Neural progenitor cell (in vitro differentiated cells): ENCODE data around the gene EEF2K. TPM values are rescaled to one million over a fixed set of nuclear protein-coding genes. Genes with fewer than 3 reads are reported as not detected.

Experiments
- DNase-seq: peaks from one replicate; pipeline ENCODE4 v3.0.0-alpha.2; 2016; ENCODE audit warnings: low spot score
- H2AFZ ChIP-seq: fragments of 200-600 bp; sonication (generic); replicated peaks from 2 replicates; pipeline ENCODE4 v1.6.1; 2016; ENCODE audit warnings: antibody characterized with exemption
- H3F3A ChIP-seq: fragments of 200-600 bp; sonication (generic); 2 replicates; pipeline ENCODE4 v1.6.1; 2016; ENCODE audit warnings: antibody characterized with exemption, low read depth
- H3K27ac ChIP-seq: fragments of 200-600 bp; sonication (generic); 2 replicates; pipeline ENCODE4 v1.5.1; 2016; ENCODE audit warnings: mild to moderate bottlenecking
- H3K27me3 ChIP-seq: fragments of 200-600 bp; sonication (generic); 2 replicates; pipeline ENCODE4 v1.6.1; 2016; ENCODE audit warnings: mild to moderate bottlenecking, moderate library complexity
- H3K36me3 ChIP-seq: fragments of 200-600 bp; sonication (generic); 2 replicates; pipeline ENCODE4 v1.5.1; 2016
- H3K4me1 ChIP-seq: fragments of 200-600 bp; sonication (generic); 2 replicates; pipeline ENCODE4 v1.6.1; 2016; ENCODE audit warnings: mixed run types
- H3K4me2 ChIP-seq: fragments of 200-600 bp; sonication (generic); 2 replicates; pipeline ENCODE4 v1.6.1; 2016
- H3K4me3 ChIP-seq: fragments of 200-600 bp; sonication (generic); 2 replicates; pipeline ENCODE4 v1.5.1; 2016
- H3K79me2 ChIP-seq: fragments of 200-600 bp; sonication (generic); 2 replicates; pipeline ENCODE4 v1.6.1; 2016; ENCODE audit warnings: low read depth
- H3K9ac ChIP-seq: fragments of 200-600 bp; sonication (generic); 2 replicates; pipeline ENCODE4 v1.6.1; 2016
- H3K9me3 ChIP-seq: fragments of 200-600 bp; sonication (generic); 2 replicates; pipeline ENCODE4 v1.5.1; 2016; ENCODE audit warnings: low read depth
- H4K20me1 ChIP-seq: fragments of 200-600 bp; sonication (generic); 2 replicates; pipeline ENCODE4 v1.6.1; 2016; ENCODE audit warnings: low read depth
- H3K27ac Mint-ChIP-seq: 3 replicates; pipeline ENCODE4 v1.8.0; 2021; ENCODE audit warnings: mixed read lengths
- H3K27me3 Mint-ChIP-seq: 2 replicates; pipeline ENCODE4 v1.8.0; 2022; ENCODE audit warnings: low read depth, mild to moderate bottlenecking, inconsistent platforms, moderate library complexity, mixed read lengths; ENCODE audit not compliant: insufficient read depth
- H3K36me3 Mint-ChIP-seq: 3 replicates; pipeline ENCODE4 v1.8.0; 2021; ENCODE audit warnings: mixed read lengths
- H3K4me1 Mint-ChIP-seq: 3 replicates; pipeline ENCODE4 v1.8.0; 2021; ENCODE audit warnings: mixed read lengths
- H3K4me3 Mint-ChIP-seq: 3 replicates; pipeline ENCODE4 v1.8.0; 2021; ENCODE audit warnings: mild to moderate bottlenecking, moderate library complexity, mixed read lengths
- H3K9me3 Mint-ChIP-seq: 3 replicates; pipeline ENCODE4 v1.8.0; 2020; ENCODE audit warnings: mixed read lengths
- CTCF ChIP-seq: fragments of 200-600 bp; sonication (generic); IDR thresholded peaks from 2 replicates; pipeline ENCODE4 v1.5.1; 2017; ENCODE audit warnings: antibody characterized with exemption, mild to moderate bottlenecking
- EZH2 ChIP-seq: fragments of 200-600 bp; sonication (generic); IDR thresholded peaks from 2 replicates; pipeline ENCODE4 v1.6.1; 2017; ENCODE audit warnings: antibody characterized with exemption, mild to moderate bottlenecking, moderate library complexity
- EZH2phosphoT487 ChIP-seq: fragments of 200-600 bp; sonication (generic); IDR thresholded peaks from 2 replicates; pipeline ENCODE4 v1.6.1; 2017; ENCODE audit warnings: antibody characterized with exemption
- total RNA-seq: library from RNA; depleted of rRNA; stranded (reverse); fragments of >200 nt; gene quantifications from 2 replicates; pipeline ENCODE4 v1.2.3, GENCODE V29; 2015; ENCODE audit warnings: low replicate concordance

The EEF2K gene
- total RNA-seq, 1 donor from 2014 or later: 9.0 TPM

GRCh38 chr16:22306788-22307187, 100.7 kb downstream of the EEF2K start:
- Mint-ChIP-seq H3K27me3 (peaks cover 3% of the 10 kb centered on the region), H3K27ac (no peak overlapping the region), H3K4me3 (no peak overlapping the region), H3K4me1 (no peaks in the 10 kb centered on the region), H3K9me3 (no peaks in the 10 kb centered on the region), H3K36me3 (peaks cover 12% of the 10 kb centered on the region)
- DNase-seq: no peak
- no peaks in the 10 kb centered on the region for H3K27me3 ChIP-seq
- H3K4me1 ChIP-seq: no peaks in the 10 kb centered on the region
- H3K9ac ChIP-seq: no peak overlapping the region
- no peak overlapping the region for H3K4me3 ChIP-seq
- peaks cover 28% of the 10 kb centered on the region for H4K20me1 ChIP-seq
- H3F3A ChIP-seq: no peaks in the 10 kb centered on the region
- H3K79me2 ChIP-seq: peaks cover 21% of the 10 kb centered on the region
- no peaks in the 10 kb centered on the region for H3K9me3 ChIP-seq
- TF ChIP-seq CTCF (no peak), EZH2 (no peak), EZH2phosphoT487 (no peak)
- no peak overlapping the region for H3K27ac ChIP-seq
- H3K4me2 ChIP-seq: no peak overlapping the region
- H3K36me3 ChIP-seq: no peaks in the 10 kb centered on the region
- H2AFZ ChIP-seq: no peak overlapping the region

DNA sequence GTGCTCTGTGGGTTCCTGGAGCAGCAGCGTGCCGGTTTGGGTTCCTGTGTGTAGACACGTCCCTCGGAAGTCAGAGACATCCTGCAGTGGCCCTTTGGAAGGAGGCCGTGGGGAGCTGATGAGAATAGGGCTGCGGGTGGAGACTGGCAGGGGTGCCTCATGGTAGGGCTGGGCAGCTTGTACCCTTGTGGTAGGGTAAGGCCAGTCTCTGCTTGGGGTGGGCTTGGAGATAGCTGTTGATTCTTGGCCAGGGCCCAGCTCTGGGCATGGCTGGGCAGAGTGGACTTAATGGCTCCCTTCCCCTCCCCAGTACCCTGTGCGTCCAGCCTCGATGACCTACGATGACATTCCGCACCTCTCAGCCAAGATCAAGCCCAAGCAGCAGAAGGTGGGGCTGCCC, 101.8 kb downstream of the EEF2K start:
- DNase-seq: no peak
- no peak overlapping the region for H3K4me2 ChIP-seq
- no peak overlapping the region for H3K4me3 ChIP-seq
- peaks cover 13% of the 10 kb centered on the region for H3K79me2 ChIP-seq
- H3K9me3 Mint-ChIP-seq: no peaks in the 10 kb centered on the region
- peaks cover 22% of the 10 kb centered on the region for H4K20me1 ChIP-seq
- H3K9ac ChIP-seq: no peak overlapping the region
- no peaks in the 10 kb centered on the region for H3K36me3 ChIP-seq
- no peaks in the 10 kb centered on the region for H3K4me1 Mint-ChIP-seq
- no peak overlapping the region for H3K27ac Mint-ChIP-seq
- peaks cover 3% of the 10 kb centered on the region for H3K27me3 Mint-ChIP-seq
- H2AFZ ChIP-seq: no peak overlapping the region
- H3F3A ChIP-seq: no peaks in the 10 kb centered on the region
- no peaks in the 10 kb centered on the region for H3K9me3 ChIP-seq
- H3K27me3 ChIP-seq: no peaks in the 10 kb centered on the region
- TF ChIP-seq EZH2phosphoT487 (no peak), CTCF (no peak), EZH2 (no peak)
- peaks cover 9% of the 10 kb centered on the region for H3K36me3 Mint-ChIP-seq
- no peak overlapping the region for H3K4me3 Mint-ChIP-seq
- no peaks in the 10 kb centered on the region for H3K4me1 ChIP-seq
- no peak overlapping the region for H3K27ac ChIP-seq

- Histone ChIP-seq H3K9ac (no peak overlapping the region), H3K27me3 (no peaks in the 10 kb centered on the region), H3K36me3 (no peaks in the 10 kb centered on the region), H3K27ac (no peak overlapping the region), H3K4me2 (no peak overlapping the region), H3K4me1 (no peaks in the 10 kb centered on the region), H3K4me3 (no peak overlapping the region), H3K79me2 (peaks cover 12% of the 10 kb centered on the region), H3K9me3 (no peaks in the 10 kb centered on the region), H4K20me1 (peaks cover 14% of the 10 kb centered on the region), H2AFZ (no peak overlapping the region), H3F3A (no peaks in the 10 kb centered on the region)
- no peak overlapping the region for H3K4me3 Mint-ChIP-seq
- TF ChIP-seq EZH2phosphoT487: no peak
- H3K27ac Mint-ChIP-seq: no peak overlapping the region
- no peaks in the 10 kb centered on the region for H3K4me1 Mint-ChIP-seq
- H3K36me3 Mint-ChIP-seq: peaks cover 9% of the 10 kb centered on the region
- no peaks in the 10 kb centered on the region for H3K9me3 Mint-ChIP-seq
- DNase-seq: no peak
- peaks cover 2% of the 10 kb centered on the region for H3K27me3 Mint-ChIP-seq
Measured at GRCh38 chr16:22308824-22309520, 102.9 kb downstream of the EEF2K start.

DNA sequence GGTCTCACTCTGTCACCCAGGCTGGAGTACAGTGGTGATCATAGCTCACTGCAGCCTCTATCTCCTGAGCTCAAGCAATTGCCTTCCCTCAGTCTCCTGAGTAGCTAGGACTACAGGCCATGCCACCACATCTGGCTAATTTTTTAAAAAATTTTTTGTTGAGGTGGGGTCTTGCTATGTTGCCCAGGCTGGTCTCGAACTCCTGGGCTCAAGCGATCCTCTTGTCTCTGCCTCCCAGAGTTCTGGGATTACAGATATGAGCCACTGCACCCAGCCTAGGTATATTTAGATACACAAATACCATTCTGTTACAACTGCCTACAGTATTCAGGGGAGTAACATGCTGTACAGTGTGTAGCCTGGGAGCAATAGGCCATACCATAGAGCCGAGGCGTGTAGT, 105.4 kb downstream of the EEF2K start:
- Histone ChIP-seq H3K36me3 (no peaks in the 10 kb centered on the region), H3K4me2 (no peak overlapping the region), H3K27me3 (no peaks in the 10 kb centered on the region), H3F3A (no peaks in the 10 kb centered on the region), H3K9ac (no peak overlapping the region), H4K20me1 (peaks cover 5% of the 10 kb centered on the region), H3K27ac (no peak overlapping the region), H2AFZ (no peak overlapping the region), H3K4me1 (no peaks in the 10 kb centered on the region), H3K4me3 (no peak overlapping the region), H3K9me3 (no peaks in the 10 kb centered on the region), H3K79me2 (no peaks in the 10 kb centered on the region)
- Mint-ChIP-seq H3K9me3 (no peaks in the 10 kb centered on the region), H3K4me3 (no peak overlapping the region), H3K27me3 (no peaks in the 10 kb centered on the region), H3K27ac (no peak overlapping the region), H3K4me1 (no peaks in the 10 kb centered on the region), H3K36me3 (peaks cover 10% of the 10 kb centered on the region)
- no peak for DNase-seq
- TF ChIP-seq CTCF (no peak), EZH2 (no peak), EZH2phosphoT487 (no peak)
